ENCODE data around the gene KDM5B.
"Not testable (repeated sequence)": the region's sequence is repeated elsewhere in the genome, so short reads cannot be mapped to it uniquely, and the experiment has no call there.

Gene KDM5B

GRCh38 chr1:202812176-202813026, 4.2 kb upstream of the KDM5B start:
- no peak for DNase-seq

- no peak for DNase-seq
These were observed 3.3 kb upstream of the KDM5B start for GRCh38 chr1:202811296-202812175.

- DNase-seq: peak; percentile 98 to 99
These were observed 2.5 kb upstream of the KDM5B start, which contains the start of gene PCAT6 for GRCh38 chr1:202810615-202811295. TSS of gene PCAT6 (plus strand) at chr1:202810954.

DNA sequence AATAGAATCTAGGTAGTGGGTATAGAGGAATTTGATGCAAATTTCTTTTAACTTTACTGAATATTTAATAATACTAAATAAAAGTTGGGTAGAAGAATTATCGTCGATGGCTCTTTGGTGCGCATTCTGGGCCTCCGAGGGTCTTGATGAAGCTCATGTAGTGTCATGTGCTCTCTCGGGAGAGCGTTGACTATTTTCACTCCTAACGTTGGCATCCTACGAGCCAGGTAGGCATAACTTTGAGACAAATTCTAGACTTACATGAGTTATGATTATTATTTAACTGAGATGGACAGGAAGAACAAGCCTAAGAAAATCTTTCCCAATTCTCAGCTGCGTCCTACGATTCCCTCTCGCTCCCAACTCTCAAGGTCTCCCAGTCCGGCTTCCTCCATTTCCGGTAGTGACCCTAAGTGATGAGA, 2.0 kb upstream of the KDM5B start:
- DNase-seq: no peak

DNA sequence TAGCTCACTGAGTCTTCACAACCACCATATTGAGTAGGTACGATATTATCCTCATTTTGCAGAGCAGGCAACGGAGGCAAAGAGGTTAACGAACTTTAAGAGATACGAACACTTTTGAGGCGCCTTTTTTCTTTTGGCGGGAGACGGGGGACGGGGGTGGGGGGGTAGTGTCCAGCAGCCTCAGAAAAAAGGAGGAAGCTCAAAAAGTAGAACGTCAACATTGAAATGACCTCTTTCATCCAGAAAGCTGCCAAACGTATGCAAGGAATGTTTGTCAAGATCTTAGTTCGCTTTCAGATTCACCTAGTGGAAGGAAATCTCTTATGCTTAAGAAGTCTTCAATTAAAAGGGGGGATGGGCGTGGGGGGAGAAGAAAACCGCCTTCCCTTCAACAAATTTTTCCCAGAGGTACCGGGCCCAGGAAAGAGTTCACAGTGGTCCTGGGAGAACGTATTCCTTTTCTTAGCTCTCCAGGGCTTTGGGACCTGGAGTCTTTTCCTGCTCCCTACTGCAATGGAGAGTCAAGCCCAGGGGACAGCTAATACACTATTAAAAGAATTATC, 1.5 kb upstream of the KDM5B start:
- no peak for DNase-seq

DNA sequence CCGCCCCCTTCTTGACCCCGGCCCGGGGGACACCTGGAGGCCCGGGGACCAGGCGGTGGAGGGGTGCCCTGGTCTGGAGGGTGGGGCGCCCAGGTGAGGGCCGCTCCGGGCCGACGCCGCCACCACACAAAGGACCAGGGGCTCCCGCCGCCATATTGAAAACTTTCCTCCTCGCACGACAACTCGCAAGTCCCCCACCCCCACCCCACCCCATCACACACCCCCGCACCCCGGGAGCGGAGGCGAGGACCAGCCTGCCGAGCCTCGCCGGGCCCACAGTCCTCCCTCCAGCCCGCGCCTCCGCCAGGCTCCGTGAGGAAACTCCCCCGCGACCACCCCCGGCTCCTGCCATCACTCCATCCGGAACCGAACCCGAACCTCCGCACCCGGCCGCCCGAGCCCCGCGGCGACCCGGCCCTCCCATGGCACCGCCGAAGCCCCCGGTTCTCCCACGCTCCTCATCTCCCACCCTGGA, 733 bp downstream of the KDM5B start:
- DNase-seq: peak in 1 of 2 experiments; percentile 27

DNA sequence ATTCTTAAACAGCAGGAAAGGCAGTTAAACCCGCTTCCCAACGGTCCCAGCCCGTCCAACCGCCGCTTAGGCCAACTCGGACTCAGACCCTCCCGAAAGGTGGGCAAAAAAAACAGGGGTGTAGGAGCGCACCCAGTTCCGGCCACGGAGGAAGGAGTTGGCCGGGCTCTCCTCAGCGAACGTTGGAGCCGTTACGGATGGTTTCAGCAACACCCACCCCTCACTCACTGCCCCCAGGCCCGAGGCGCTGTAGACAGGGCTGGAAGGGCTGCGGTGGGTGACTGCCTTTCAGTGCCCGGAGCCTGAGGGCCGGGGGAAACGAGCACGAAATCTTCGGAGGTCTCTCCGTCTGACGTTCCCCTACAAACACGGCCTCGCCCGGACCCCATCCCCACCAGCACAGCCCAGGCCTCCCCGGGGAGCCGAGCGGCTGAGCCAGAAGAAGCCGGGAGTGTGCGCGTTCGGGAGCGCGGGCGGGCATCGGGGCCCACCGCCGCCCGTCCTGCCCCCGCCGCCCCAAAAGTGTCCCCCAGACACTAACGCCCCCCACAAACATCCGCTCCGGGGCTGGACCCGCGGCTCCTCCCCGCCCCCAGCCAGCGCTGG, 1.3 kb downstream of the KDM5B start:
- no peak for DNase-seq

DNA sequence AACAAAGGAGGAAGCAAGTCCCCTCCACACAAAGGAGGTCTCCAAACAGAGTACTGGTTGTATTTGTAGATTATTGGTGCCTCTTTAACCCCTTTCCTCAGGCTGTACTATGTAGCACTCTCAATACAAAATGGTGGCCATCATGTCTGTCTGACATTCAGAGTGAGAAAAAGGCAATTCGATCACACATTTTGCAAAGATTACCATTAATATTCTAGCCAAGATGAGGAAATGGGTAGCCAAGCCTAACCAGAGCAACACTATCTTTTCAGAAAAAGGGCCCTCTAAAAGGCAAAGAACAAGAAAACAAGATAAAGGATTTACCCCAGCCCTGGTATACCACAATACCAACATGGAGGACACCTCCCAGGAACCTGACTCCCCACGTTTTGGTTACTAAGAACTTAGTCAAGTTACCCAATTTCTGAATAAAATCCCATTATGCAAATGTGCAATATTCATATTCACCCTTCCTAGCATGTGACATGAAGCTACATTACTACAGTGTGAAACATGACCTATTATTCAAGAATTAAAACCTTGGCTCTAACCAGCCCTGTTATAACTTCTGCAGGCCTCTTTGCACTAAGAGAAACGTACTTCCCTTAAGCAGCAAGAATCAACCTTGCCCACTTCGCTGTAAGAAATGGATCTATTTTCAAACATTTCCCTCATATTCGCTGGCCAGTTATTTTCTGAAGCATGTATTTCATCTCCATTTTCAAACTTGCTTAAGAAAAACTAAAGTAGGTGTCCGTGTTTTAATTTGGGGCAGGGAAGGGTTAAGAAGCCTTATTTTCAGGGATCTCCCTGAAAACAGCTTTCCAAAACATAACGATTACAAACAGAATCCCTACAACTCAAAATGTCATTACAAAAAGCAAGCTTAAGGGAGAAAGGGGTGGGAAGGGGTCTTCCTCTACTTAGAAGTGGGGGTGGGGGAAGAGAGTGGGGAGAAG, 2.1 kb downstream of the KDM5B start:
- DNase-seq: no peak

- no peak for DNase-seq
These were observed 4.1 kb downstream of the KDM5B start for GRCh38 chr1:202804126-202804525.

DNA sequence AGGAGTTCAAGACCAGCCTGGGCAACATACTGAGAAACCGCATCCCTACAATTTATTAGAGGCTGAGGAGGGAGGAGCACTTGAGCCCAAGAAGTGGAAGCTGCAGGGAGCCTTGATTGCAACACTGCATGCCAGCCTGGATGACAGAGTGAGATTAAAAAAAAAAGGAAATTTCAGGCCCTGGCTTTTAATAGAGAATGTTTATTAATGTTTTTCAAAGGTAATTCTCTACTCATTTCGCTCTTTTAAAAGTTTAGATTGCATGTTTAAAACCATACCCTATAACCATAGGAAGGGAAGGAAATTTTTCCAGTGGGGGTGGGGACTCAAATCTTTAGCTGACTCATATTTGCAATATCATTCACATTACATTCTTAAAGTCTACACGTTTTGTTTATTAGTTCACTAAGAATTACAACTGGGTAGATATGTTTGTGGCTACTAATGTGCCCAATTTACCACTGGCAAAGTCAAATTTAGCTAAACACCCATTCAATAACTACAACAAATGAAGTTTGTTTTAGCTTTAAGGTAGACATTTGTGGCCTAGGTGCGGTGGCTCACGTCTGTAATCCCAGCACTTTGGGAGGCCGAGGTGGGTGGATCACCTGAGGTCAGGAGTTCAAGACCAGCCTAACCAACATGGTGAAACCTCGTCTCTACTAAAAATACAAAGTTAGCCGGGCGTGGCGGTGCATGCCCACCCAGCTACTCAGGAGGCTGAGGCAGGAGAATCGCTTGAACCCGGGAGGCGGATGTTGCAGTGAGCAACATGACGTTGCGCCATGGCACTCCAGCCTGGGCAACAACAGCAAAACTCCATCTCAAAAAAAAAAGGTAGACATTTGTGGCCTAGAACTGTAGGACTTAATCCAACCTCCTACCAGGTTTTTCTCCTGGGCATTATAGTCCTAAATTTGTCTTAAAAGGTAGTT, 5.0 kb downstream of the KDM5B start:
- DNase-seq: no peak

DNA sequence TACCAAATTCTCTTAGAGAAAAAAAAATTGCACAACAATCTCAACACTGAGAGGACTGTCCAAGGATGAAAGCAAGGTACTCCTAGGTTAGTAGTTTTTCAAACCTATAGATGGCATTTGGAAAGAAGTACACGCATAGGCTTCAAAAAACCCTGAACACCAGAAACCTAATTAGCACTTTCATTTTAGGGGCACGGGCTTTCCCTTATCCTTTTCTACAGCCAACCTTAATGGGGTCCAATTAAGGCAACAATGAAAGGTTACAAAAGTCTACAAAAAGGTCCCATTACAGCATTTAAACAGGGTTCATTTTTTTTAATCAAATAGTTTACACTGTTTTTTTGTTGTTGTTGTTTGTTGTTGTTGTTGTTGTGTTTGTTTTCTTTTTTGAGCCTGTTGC, 6.2 kb downstream of the KDM5B start:
- DNase-seq: no peak

DNA sequence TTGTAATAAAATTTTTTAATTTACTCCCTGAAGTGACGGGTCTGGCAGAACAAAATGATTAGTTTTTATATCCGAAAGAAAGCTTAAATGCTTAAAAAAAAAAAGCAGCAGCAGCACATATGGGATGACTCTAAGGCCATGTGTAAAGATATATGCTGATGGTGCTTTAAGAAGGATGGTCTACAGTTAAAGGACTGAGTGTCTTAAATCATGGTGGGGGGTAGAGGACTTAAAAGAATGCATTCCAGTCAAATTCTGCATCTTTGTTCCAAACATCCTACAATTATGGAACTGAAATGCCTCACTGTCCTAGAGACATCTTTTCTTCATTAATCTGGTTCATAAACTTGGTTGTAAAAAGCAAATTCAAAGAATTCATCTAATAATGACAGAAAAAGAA, 7.0 kb downstream of the KDM5B start:
- no peak for DNase-seq

- no peak for DNase-seq
These were observed 7.5 kb downstream of the KDM5B start for GRCh38 chr1:202800742-202801141.

DNA sequence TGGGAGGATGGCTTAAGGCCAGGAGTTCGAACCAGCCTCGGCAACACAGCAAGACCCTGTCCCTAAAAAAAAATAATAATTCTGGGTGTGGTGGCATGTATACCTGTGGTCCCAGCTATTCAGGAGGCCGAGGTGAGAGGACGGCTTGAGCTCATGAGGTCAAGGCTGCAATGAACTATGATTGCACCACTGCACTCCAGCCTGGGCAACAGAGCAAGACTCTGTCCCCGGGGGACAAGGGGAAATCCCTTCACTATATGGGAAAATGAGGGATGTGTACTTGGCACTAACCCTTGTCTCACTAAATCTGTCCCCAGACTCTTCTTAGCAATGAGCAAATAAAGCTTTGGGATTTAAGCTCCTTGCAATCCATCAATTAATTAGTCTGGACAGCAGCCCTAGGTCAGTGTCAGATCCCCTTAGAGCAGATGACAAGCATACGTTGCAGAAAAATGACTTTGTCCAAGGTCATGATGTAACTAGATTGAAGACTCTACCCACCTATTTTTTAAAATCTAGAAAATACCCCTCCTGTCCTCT, 9.4 kb downstream of the KDM5B start:
- no peak for DNase-seq

DNA sequence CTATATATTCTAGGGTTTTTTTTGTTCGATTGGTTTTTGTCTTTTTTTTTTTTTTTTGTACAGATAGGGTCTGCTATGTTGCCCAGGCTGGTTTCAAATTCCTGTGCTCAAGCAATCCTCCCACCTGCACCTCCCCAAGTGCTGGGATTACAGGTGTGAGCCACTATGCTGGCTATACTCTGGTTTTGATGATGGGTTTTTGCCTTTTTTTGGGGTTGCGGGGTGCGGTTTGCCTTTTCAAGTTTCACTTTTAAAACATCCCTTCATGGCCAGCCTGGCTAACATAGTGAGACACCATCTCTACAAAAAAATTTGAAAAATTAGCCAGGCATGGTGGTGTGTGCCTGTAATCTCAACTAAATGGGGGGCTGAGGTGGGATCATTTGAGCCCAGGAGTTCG, 10.0 kb downstream of the KDM5B start:
- DNase-seq: no peak

DNA sequence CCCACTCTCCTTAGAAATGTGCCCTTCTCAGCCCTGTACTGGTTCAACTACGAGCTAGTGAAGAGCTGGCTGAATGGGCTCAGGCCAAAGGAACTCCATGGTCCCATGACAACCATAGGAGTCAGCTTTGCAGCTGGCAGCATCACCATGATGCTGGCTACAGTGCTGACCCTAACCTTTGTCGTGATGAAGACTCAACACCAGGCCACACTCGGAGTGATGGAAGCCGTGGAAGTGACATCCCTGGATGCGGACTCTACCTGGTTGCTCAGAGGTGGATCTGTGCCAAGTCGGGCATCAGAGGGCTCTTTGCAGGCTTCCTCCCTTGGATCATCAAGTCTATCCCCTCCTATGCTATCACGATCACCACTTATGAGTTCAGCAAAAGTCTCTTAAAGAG, 11.6 kb downstream of the KDM5B start:
- no peak for DNase-seq

DNA sequence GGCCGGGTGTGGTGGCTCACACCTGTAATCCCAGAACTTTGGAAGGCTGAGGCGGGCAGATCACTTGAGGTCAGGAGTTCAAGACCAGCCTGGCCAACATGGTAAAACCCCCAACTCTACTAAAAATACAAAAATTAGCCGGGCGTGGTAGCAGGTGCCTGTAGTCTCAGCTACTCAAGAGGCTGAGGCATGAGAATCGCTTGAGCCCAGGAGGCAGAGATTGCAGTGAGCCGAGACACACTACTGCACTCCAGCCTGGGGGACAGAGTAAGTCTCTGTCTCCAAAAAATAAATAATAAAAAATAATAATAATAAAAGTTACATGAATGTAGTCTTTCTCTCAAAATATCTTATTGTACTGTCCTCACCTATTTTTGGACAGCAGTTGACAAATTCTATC, 13.3 kb downstream of the KDM5B start:
- not testable (repeated sequence) for DNase-seq

DNA sequence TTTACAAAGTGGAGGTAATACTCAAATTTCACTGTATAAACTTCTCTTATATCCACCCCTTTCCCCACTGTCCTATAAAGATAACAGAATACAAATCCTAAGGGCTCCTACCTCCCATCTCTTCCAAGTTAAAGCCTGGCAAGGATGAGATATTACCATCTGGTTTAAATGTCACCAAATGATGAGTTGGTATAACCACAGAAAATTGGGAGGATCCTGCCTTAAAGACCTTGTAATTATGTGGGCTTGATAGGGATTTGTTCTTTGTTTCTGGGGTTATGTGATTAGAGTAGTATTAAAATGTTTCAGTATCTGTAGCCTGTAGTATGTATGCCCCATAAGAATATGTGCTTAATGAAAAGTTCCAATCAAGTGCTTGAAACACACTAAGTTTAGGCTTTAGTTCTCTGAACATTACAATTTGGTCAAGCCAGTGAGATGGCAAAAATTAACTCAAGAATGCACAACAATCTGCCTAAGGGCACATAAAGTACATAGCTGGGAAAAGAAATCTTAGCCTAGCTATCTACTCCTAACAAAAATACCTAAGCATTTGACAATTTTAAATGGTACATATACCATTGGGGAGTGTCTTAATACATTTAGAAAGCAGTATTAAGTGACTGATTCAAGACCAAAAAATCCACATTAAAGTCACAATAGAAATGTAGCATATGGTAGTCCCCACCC, 14.0 kb downstream of the KDM5B start:
- DNase-seq: no peak
